ENCODE data around the gene SLC37A1.

The SLC37A1 gene

GRCh38 chr21:42545317-42545716, 31.7 kb downstream of the SLC37A1 start:
- DNase-seq (ENCODE audit: low spot score) = no peak

- DNase-seq (ENCODE audit: low spot score) = no peak
These were observed 32.1 kb downstream of the SLC37A1 start for GRCh38 chr21:42545745-42546144.

GRCh38 chr21:42546433-42546832, 32.8 kb downstream of the SLC37A1 start:
- DNase-seq (ENCODE audit: low spot score) = no peak

- DNase-seq (ENCODE audit: low spot score) = no peak
These were observed 33.6 kb downstream of the SLC37A1 start for GRCh38 chr21:42547001-42547905.

GRCh38 chr21:42547906-42548365, 34.3 kb downstream of the SLC37A1 start:
- DNase-seq (ENCODE audit: low spot score) = no peak

GRCh38 chr21:42548687-42549406, 35.2 kb downstream of the SLC37A1 start:
- no peak for DNase-seq (ENCODE audit: low spot score)

GRCh38 chr21:42550817-42551216, 37.2 kb downstream of the SLC37A1 start:
- no peak for DNase-seq (ENCODE audit: low spot score)

- no peak for DNase-seq (ENCODE audit: low spot score)
These were observed 39.0 kb downstream of the SLC37A1 start for GRCh38 chr21:42552407-42553336.

GRCh38 chr21:42553435-42553834, 39.8 kb downstream of the SLC37A1 start:
- DNase-seq (ENCODE audit: low spot score) = no peak

GRCh38 chr21:42554251-42554961, 40.8 kb downstream of the SLC37A1 start:
- no peak for DNase-seq (ENCODE audit: low spot score)

GRCh38 chr21:42555756-42556438, 42.2 kb downstream of the SLC37A1 start:
- no peak for DNase-seq (ENCODE audit: low spot score)

- no peak for DNase-seq (ENCODE audit: low spot score)
These were observed 42.8 kb downstream of the SLC37A1 start for GRCh38 chr21:42556476-42556875.

GRCh38 chr21:42556960-42557359, 43.3 kb downstream of the SLC37A1 start:
- DNase-seq (ENCODE audit: low spot score) = no peak

GRCh38 chr21:42557420-42557819, 43.8 kb downstream of the SLC37A1 start:
- no peak for DNase-seq (ENCODE audit: low spot score)

- no peak for DNase-seq (ENCODE audit: low spot score)
These were observed 44.7 kb downstream of the SLC37A1 start for GRCh38 chr21:42558368-42558767.

- no peak for DNase-seq (ENCODE audit: low spot score)
These were observed 45.2 kb downstream of the SLC37A1 start for GRCh38 chr21:42558846-42559245.

- DNase-seq (ENCODE audit: low spot score) = no peak
These were observed 45.7 kb downstream of the SLC37A1 start for GRCh38 chr21:42559326-42559725.

- DNase-seq (ENCODE audit: low spot score) = no peak
These were observed 47.0 kb downstream of the SLC37A1 start for GRCh38 chr21:42560517-42561179.

GRCh38 chr21:42561762-42562650, 48.4 kb downstream of the SLC37A1 start:
- no peak for DNase-seq (ENCODE audit: low spot score)
